ENCODE data around the gene POT1. TPM values are rescaled to one million over a fixed set of nuclear protein-coding genes. Genes with fewer than 3 reads are reported as not detected.

The POT1 gene
- total RNA-seq, 1 experiment from 2014 or later = 21.6 TPM

- Histone ChIP-seq H3K9me3 (no peaks in the 10 kb centered on the region), H3K36me3 (ENCODE audit: control insufficient read depth, insufficient read depth, low read length) (no peaks in the 10 kb centered on the region), H3K4me3 (ENCODE audit: low read depth, low read length) (no peak overlapping the region), H3K27me3 (replicated peaks; ENCODE audit: control insufficient read depth, insufficient read depth, low read length) (no peaks in the 10 kb centered on the region; the same call in 1 of the 2 replicates), H3K4me1 (no peaks in the 10 kb centered on the region)
- no peak overlapping the region for H3K4me3 Mint-ChIP-seq (ENCODE audit: unreplicated experiment)
- no peaks in the 10 kb centered on the region for H3K27me3 Mint-ChIP-seq (ENCODE audit: insufficient read depth, unreplicated experiment)
- TF ChIP-seq CTCF (IDR thresholded peaks at IDR 0.05; ENCODE audit: insufficient read depth in 1 of 2, low read depth in 1 of 2, low read length in 1 of 2, severe bottlenecking in 1 of 2, unreplicated experiment in 1 of 2) = no peak
- H3K4me1 Mint-ChIP-seq (ENCODE audit: low read depth, unreplicated experiment) = no peaks in the 10 kb centered on the region
- peaks cover 1% of the 10 kb centered on the region for H3K36me3 Mint-ChIP-seq (ENCODE audit: insufficient read depth, unreplicated experiment)
- POLR2A ChIA-PET = no interaction called here
- no peaks in the 10 kb centered on the region for H3K9me3 Mint-ChIP-seq (ENCODE audit: unreplicated experiment)
- H3K27ac Mint-ChIP-seq (ENCODE audit: unreplicated experiment) = no peak overlapping the region
- BruUV-seq (replicated peaks) = no TSS peak
- DNase-seq = no peak
- intact Hi-C loops (cut with micrococcal nuclease; ENCODE audit: unreplicated experiment) = no loop called here
- CTCF ChIA-PET = no interaction called here
These were observed 5.2 kb upstream of the POT1 start for GRCh38 chr7:124934841-124935240.

GRCh38 chr7:124930655-124931597 lies 1.3 kb upstream of the POT1 start:
- no peak for DNase-seq
- Mint-ChIP-seq H3K9me3 (ENCODE audit: unreplicated experiment) (no peaks in the 10 kb centered on the region), H3K27me3 (ENCODE audit: insufficient read depth, unreplicated experiment) (no peaks in the 10 kb centered on the region), H3K36me3 (ENCODE audit: insufficient read depth, unreplicated experiment) (peaks cover 6% of the 10 kb centered on the region), H3K4me3 (ENCODE audit: unreplicated experiment) (peak overlapping the region; percentile 51), H3K27ac (ENCODE audit: unreplicated experiment) (no peak overlapping the region), H3K4me1 (ENCODE audit: low read depth, unreplicated experiment) (no peaks in the 10 kb centered on the region)
- ChIA-PET CTCF (no interaction called here), POLR2A (no interaction called here)
- no TSS peak for BruUV-seq (replicated peaks)
- intact Hi-C loops (cut with micrococcal nuclease; ENCODE audit: unreplicated experiment) = loop anchor here (2.0 kb wide), 1 partner anchor 62 kb away; no protein-coding TSS in a partner anchor
- Histone ChIP-seq H3K4me3 (ENCODE audit: low read depth, low read length) (no peak overlapping the region), H3K27me3 (replicated peaks; ENCODE audit: control insufficient read depth, insufficient read depth, low read length) (no peaks in the 10 kb centered on the region), H3K36me3 (ENCODE audit: control insufficient read depth, insufficient read depth, low read length) (no peaks in the 10 kb centered on the region), H3K4me1 (peaks cover 5% of the 10 kb centered on the region), H3K9me3 (no peaks in the 10 kb centered on the region)
- no peak for TF ChIP-seq CTCF (IDR thresholded peaks at IDR 0.05; ENCODE audit: insufficient read depth in 1 of 2, low read depth in 1 of 2, low read length in 1 of 2, severe bottlenecking in 1 of 2, unreplicated experiment in 1 of 2)

- POLR2A ChIA-PET = no interaction called here
- DNase-seq = no peak
- Histone ChIP-seq H3K27me3 (replicated peaks; ENCODE audit: control insufficient read depth, insufficient read depth, low read length) (no peaks in the 10 kb centered on the region), H3K9me3 (no peaks in the 10 kb centered on the region), H3K4me1 (peaks cover 5% of the 10 kb centered on the region), H3K36me3 (ENCODE audit: control insufficient read depth, insufficient read depth, low read length) (no peaks in the 10 kb centered on the region), H3K4me3 (ENCODE audit: low read depth, low read length) (peak overlapping the region; percentile 59)
- Mint-ChIP-seq H3K27me3 (ENCODE audit: insufficient read depth, unreplicated experiment) (no peaks in the 10 kb centered on the region), H3K27ac (ENCODE audit: unreplicated experiment) (peak overlapping the region; percentile 95), H3K36me3 (ENCODE audit: insufficient read depth, unreplicated experiment) (peaks cover 6% of the 10 kb centered on the region), H3K4me1 (ENCODE audit: low read depth, unreplicated experiment) (no peaks in the 10 kb centered on the region), H3K9me3 (ENCODE audit: unreplicated experiment) (no peaks in the 10 kb centered on the region), H3K4me3 (ENCODE audit: unreplicated experiment) (peak overlapping the region; percentile 97)
- no TSS peak for BruUV-seq (replicated peaks)
- intact Hi-C loops (cut with micrococcal nuclease; ENCODE audit: unreplicated experiment) = loop anchor here (2.0 kb wide), 1 partner anchor 63 kb away; no protein-coding TSS in a partner anchor
- no peak for TF ChIP-seq CTCF (IDR thresholded peaks at IDR 0.05; ENCODE audit: insufficient read depth in 1 of 2, low read depth in 1 of 2, low read length in 1 of 2, severe bottlenecking in 1 of 2, unreplicated experiment in 1 of 2)
- CTCF ChIA-PET = interaction anchor here (1.2 kb wide), 1 partner anchor 67 kb away, joined by 5 read pairs; no protein-coding TSS in a partner anchor
These were observed 573 bp upstream of the POT1 start for GRCh38 chr7:124930173-124930623.

All from Caco-2 (cell line).